Suppressor macrophage treated with lipopolysaccharide for 1 hour (primary cell): Measurements from ENCODE around the gene USP24.

Source experiments
- DNase-seq, 3 donors: peaks; one replicate each; pipeline ENCODE4 v3.0.0-alpha.2; 2020 to 2022

Gene USP24, protein sequence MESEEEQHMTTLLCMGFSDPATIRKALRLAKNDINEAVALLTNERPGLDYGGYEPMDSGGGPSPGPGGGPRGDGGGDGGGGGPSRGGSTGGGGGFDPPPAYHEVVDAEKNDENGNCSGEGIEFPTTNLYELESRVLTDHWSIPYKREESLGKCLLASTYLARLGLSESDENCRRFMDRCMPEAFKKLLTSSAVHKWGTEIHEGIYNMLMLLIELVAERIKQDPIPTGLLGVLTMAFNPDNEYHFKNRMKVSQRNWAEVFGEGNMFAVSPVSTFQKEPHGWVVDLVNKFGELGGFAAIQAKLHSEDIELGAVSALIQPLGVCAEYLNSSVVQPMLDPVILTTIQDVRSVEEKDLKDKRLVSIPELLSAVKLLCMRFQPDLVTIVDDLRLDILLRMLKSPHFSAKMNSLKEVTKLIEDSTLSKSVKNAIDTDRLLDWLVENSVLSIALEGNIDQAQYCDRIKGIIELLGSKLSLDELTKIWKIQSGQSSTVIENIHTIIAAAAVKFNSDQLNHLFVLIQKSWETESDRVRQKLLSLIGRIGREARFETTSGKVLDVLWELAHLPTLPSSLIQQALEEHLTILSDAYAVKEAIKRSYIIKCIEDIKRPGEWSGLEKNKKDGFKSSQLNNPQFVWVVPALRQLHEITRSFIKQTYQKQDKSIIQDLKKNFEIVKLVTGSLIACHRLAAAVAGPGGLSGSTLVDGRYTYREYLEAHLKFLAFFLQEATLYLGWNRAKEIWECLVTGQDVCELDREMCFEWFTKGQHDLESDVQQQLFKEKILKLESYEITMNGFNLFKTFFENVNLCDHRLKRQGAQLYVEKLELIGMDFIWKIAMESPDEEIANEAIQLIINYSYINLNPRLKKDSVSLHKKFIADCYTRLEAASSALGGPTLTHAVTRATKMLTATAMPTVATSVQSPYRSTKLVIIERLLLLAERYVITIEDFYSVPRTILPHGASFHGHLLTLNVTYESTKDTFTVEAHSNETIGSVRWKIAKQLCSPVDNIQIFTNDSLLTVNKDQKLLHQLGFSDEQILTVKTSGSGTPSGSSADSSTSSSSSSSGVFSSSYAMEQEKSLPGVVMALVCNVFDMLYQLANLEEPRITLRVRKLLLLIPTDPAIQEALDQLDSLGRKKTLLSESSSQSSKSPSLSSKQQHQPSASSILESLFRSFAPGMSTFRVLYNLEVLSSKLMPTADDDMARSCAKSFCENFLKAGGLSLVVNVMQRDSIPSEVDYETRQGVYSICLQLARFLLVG (N-terminal part only)

DNA sequence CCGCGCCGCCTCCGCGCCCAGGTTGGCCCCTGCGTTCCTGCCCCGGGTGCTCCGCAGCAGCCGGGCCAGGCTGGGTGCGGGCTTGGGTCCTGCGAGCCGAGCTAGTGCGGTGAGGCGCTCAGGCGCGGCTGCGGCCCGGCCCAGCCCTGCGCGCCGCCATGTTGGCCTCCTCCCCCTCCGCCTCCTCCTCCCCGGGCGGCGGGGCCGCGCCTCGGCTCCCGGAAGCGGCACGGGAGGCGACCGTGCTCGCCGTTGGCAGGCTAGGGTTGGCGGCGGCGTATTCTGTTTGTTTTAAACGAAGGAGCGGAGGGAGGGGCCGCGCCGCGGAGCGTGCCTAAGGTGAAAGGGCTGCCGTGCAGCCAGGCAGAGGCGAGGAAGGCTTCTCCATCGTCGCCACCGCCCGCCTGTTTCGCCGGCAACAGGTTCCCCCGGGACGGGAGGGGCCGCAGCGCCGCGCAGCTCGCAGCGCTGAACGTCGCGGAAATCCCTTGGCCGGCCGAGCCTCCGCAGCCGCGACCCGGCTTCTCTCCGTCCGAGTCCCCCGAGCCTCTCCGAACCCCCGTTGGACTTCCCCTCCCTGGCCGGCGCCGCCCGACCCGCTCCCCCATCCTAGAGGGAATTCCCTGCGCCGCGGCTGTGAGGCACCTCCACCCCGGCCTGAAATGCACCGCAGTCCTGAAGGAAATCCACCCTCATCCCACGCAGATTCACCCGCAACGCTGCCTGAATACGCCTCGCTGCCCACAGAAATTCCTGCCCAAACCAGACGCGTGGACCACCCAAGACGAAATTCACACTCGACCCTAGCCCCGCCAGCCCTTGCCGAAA, at the start of gene USP24:
Gene USP24 (minus strand): TSS at position 171 of the 828 bp plus-strand sequence. CDS start 251 bp downstream, outside the sequence.
- DNase-seq, result peak; percentile 75 to 91 (median 78)

DNA sequence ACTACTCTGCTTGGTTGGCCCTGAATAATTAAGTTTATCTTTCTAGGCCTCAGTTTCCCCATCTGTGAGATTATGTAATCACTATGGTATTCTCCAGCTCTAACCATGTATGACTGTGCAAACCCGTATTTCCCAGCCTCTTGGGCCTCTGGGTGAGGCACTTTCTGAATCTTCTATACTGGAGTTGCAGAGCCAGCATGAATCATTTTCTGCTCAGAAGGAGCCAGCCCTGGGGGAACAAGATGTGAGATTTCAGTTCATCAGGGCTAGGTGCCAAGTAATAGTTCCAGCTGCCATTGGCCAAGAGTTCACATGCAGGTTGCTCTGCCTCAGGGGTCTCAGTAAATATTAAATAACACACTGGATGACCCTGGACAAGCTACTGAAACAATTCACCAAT, 47.7 kb upstream of the USP24 start:
- DNase-seq, result no peak

DNA sequence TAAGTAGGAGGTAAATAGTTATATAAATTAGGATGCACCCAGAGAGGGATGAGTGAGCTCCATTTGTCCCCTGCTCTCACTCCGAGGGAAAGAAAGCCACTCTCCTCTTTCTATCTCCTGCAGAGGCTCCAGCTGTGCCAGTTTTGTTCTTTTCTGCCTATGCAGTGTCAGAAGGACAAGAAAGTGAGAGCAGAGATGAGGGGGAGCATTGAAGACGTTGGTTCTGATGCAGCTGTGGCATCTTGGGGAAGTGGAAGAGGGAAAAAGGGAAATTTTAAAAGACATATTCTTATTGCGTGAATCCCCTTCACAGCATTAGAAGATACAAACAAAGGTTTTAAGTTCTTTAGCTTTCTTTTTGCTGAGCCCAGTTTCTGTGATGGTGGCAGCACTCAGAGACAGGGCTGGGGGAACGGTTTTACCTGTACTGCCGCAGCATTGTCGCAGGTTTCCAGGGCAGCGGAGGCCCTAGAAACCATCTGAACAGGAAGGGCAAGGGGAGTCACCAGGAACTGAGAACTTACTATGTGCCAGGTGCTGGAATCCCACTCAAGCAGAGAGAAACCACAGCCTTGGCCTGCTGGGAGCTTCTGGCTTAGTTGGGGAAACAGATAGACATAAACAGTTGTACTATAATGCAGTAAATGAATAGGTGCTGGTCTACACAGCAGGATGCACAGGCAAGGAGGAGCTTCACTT, 44.9 kb upstream of the USP24 start:
- peak; percentile 42 to 59 (median 44) for DNase-seq

DNA sequence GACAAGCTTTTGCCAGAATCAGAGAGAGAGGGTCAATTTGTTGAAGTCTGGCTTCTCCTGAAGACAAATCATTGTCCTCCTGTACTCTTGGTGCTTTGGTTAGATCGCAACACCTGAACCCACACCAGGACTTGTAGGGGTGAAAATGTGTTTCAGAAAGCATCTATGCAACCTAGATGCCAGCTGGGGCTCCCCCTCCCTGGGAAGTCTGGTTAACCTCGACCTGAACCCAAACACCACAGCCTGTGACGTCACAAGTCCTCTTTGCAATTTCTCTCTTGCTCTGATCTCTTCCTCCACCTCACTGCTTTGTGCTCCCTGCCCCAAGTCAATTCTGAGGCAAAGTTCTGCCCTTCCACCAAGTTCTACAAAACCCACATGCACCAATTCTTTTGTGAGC, 42.8 kb upstream of the USP24 start:
- DNase-seq, result peak in 2 of 3 donors; percentile 10 to 16

DNA sequence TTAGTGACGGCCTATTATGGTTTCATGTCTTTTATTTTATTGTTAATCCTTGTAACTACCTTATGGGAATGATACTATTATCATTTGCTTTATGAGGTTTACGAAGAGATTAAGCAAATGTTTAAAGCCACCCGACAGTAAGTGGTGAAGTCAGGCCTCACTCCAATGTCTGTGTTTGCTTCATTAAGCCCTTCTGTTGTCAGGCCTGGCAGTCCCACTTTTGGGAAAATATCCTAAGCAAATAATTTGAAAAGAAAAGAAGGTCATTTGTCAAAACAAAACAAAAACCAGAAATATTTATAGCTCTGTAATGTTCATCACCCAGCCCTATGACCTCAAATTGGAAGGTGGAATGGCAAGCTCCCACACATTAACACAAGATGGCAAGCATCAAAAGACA, 40.7 kb upstream of the USP24 start:
- DNase-seq, result no peak

DNA sequence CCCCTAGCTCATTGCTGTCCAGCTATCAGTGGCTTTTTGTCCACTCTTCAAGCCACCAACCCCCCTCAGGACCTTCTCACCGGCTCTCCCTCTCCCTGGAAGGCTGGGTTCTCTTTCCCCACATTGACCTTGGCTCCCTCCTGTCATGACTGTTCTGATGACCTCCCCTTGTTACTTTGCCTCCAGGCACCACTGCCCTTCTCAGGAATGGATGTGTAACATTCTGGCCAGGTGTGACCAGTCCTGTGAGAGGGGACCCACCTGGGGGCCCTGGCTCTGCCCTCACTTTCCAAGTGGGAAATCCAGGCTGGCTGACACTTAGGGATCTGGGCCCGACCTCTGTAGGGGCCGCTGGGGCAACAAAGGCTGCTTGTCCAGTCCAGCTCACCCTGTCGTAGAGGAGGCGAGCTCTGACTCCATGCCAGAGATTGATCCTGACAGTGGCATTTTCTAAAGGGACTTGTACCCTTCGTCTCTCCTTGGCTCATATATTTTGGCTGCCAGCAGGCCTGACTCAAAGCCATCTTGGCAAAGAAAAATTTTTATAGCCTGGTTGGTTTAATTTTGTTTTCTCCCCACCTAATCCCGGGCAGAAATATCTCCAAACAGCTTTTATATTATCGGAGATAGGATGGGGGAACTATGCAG, 37.9 kb upstream of the USP24 start:
- DNase-seq, result no peak

DNA sequence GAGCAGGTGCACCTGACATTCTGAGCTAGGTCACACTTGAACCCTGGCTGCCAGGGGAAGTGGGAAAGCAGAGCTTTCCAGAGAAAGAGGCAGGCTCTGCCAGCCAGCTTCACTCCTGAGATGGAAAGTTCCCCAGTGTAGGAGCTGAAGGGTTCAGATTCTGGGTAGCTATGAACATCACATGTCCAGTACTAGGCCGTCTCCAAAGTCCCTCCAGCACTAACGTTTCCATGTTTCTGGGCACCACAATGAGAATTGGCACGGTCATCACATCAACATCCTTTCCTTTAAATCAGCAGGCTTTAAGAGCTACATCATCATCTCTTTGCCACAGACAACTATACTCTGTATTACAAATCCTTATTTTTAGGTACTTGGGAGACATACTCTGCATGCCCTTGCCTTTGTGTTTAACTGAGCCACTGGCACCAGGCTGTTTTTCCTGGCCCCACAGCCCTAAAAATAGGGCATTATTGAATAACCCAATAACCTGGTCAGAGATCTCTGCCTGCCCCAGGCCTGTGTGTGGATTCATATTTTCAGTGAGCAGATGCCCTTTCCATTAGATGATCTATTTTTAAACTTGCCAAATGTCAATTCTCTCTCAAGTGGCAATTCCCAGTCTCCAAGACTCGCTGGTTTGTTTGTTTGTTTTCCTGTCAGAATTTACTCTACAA, 35.4 kb upstream of the USP24 start:
- DNase-seq, result no peak

DNA sequence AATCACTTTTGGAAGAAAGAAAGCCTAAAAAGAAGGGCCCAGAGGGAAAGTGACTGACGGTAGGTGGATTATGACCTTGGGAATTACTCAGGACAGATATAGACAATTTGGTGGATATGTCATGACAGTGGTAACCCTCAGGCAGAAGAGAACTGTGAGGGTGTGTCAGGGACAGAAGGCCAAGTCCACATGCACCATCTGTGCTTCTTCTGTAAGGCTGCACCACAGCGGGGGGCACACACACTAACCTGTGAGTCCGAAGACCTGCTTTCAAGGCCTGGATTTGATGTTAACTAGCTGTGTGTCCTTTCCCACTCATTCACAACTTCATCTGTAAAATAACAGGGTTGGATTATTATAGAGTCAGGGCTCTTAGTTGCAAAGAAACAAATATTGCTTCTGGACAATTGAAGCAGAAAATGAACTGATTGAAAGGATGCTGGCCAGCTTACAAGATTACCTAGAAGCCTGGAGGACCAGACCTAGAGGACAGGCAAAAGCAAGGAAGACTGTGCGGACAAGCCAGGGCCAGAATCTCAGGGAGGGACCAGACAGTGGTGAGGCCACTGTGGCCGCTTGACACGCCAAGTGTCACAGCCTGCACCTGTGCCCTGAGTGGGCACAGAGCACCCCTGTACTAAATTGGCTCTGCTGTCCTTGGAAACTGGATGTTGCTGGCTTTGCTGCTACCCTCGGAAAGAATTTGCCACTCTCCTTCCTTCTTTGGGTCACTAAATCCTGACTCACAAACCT, 34.7 kb upstream of the USP24 start:
- DNase-seq, result no peak

DNA sequence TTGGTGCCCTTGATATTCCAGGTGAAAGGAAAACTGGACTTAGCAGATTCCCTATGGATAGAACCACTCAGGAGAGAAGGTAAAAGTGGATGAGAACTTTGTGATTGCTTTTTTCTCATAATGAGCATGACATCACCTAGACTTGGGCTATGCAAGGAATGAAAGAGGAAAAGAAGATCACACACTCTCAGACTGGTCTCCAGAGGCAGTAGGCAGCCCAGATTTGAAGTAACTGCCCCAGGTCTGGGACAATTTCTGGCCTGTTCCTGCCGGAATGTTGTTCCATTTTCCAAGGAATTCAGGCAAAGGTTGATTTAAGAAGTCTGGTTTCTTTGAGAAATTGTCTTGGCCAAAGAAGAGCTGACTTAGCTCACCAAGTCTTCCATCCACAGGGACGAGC, 31.7 kb upstream of the USP24 start:
- no peak for DNase-seq

DNA sequence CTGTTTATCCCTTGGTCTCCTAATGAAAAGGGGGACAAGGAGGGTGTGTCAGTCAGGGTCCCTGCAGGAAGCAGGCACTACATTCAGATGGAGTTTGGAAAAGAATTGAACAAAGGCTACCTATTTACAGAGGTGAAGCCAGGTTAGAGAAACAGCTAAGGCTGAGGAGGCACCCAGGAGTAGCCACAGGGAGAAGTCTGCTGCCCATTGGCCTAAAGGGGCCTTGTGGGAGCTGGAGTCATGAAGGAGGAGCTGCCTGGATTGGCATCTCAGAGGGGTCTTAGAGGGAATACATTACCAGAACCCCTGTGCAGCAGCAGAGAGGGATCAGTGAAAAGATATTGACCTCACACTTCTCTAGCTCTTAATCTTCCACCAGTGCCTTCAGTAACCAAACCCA, 31.2 kb upstream of the USP24 start:
- DNase-seq, result no peak

DNA sequence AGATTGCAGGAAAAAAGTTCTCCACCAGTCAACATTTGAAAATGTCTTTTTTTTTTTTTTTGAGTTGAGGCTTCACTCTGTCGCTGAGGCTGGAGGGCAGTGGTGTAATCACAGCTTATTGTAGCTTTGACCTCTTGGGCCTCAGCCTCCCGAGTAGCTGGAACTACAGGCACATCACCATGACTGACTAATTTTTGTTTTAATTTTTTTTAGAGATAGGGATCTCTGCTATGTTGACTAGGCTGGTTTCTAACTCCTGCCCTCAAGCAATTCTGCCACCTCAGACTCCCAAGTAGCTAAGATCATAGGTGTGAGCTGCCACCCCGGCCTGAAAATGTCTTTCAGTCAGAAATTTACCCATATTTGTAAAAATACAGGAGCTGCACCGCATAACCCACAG, 30.6 kb upstream of the USP24 start:
- peak in 1 of 3 donors; percentile 4 for DNase-seq

DNA sequence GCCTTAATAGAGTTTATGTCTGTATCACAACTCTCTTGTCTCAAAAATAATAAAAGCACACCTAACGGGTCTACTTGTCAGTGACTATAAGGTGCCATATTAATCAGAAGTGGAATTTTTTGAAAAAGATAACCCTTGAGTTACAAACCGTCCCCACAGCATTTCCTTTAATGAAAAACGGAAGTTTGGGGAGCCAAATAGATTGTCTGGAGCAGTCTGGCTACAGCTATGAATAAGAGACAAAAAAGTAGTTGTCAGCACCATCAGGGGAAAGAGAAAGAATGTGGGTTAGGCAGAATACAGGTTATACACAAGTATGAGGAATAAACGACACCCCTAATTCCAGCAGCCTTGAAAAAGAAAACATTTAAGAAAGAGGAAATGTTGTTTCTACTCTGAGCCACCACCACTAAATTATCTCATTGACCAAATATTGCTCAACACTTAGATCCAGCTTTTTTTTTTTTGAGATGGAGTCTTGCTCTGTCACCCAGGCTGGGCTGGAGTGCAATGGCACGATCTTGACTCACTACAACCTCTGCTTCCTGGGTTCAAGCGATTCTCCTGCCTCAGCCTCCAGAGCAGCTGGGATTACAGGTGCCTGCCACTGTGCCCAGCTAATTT, 29.4 kb upstream of the USP24 start:
- DNase-seq, result peak; percentile 76 to 89 (median 86)

DNA sequence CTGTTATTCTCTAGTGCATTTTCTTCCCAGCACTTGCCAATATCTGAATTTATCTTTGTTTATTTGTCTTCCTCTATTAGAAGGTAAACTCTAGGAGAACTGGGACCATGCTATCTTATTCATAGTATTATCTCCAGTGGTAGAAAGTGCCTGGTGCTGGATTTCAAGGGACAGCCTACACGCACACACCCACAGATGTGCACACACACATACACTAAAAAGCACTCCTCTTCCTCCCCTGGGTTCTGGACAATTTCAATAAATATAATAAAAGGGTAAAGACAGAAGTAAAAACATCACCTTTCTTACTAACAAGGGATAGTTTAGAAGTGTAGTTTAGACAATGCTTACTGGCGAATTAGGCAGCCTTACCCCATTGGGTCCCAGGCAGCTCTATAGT, 28.5 kb upstream of the USP24 start:
- DNase-seq, result no peak

DNA sequence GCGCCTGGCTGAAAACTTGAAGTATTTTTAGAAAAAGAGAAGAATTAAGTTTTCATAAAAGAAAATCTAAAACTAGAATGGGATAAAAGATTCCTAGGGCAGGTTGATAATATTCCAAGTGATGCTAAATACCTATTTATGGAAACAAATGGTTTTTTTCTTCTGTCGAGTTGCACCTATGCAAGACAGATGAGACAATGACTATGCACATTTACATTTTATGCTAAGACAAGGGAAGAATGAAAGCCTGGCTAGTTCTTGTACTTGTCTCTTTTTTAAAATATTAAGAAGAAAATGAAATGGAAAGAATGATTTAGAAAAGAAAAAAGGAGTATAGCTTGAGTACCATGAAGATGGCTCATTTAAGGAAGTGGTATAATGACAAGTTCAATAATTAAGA, 24.4 kb upstream of the USP24 start:
- DNase-seq, result no peak

DNA sequence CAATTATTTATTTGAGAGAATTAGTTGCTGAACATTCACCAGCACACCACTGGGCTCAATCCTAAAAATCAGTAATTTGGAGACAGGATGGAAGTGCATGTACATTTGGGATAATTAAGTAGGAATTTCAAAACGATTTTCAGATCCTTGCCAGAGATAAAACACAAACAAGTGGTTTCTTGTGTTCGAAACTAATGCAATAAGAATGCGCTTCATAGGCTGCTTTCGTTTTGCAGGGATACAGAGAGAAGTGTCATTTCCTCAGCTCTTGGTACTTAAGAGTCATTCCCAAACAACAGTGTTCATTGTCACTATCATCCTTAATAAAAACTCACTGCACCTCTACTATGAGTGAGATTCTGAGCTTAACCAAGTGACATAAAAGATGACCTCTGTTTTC, 20.6 kb upstream of the USP24 start:
- peak in 2 of 3 donors; percentile 22 for DNase-seq

DNA sequence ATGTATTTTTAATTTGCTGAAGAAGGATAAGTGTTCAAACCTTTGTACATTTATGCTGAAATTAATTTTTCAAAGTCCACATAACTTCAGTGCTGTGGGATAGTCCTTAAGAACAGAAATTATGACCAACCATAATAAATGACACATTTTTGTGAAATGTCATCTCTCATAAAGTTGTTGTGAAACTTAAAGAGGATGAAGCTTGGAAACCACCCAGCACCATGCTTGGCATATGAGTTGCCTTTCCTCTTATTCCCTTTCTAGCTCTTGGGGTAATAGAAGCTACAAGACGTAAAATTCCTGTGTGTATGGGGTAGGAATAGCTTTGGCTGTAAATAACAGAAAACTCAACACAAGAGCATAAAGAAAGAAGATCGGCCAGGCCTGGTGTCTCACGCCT, 18.9 kb upstream of the USP24 start:
- peak; percentile 60 to 79 (median 72) for DNase-seq

DNA sequence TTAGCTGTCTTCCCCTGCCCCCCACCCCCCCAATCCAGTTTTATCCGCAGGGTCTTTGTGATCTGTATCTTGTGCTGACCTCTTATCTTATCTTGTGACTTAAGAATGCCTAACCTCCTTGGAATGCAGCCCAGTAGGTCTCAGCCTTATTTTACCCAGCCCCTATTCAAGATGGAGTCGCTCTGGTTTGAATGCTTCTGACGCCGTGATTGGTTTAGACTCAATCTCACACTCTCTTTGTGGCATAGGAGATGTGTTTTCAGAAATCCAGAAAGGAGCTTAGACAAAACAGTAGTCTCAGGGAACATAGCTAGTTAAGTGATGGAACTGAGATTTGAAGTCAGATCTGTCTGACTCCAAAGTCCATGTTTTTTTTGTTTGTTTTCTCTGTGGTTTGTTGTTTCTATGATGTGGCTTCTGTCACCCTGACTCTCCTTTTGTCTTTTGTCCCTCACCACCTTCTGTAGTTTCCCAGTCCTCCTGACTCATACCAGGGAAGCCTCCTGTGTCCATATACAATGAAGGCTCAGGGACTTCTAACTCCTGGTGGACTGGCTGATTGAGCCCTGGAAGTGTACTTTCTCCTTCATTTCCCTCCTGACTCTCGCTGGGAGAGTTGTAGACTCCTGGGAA, 18.1 kb upstream of the USP24 start:
- peak in 2 of 3 donors; percentile 20 to 33 for DNase-seq

DNA sequence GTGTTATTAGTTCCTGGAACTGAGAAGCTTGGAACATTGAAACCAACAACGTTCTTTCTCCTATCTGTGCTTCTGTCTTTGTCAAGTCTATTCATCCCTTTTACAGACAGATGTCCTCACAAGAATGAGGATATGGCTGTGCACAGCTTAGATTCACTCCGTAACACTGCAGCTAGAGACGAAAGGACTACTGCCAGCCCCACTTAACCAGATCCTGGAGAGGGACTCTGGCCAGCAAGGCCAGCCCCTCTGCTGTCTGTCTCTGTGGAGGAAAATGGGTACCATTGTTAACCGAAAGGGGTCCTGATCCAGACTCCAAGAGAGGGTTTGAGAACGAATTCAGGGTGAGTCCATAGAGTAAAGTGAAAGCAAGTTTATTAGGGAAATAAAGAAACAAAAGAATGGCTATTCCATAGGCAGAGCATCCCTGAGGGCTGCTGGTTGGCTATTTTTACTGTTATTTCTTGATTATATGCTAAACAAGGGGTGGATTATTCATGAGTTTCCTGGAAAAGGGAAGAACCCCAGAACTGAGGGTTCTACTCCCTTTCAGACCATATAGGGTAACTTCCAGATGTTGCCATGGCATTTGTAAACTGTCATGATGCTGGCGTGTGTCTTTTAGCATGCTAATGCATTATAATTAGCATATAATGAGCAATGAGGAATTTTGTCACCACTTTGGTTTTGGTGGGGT, 17.4 kb upstream of the USP24 start:
- DNase-seq, result no peak
